ENCODE measurements around the gene TPM1. TPM values are rescaled to one million over a fixed set of nuclear protein-coding genes. Genes with fewer than 3 reads are reported as not detected.
"Not testable (repeated sequence)": the region's sequence is repeated elsewhere in the genome, so short reads cannot be mapped to it uniquely, and the experiment has no call there.

TPM1 gene
- 100 to 1,000 TPM; 135 to 322 TPM for polyA plus RNA-seq

DNA sequence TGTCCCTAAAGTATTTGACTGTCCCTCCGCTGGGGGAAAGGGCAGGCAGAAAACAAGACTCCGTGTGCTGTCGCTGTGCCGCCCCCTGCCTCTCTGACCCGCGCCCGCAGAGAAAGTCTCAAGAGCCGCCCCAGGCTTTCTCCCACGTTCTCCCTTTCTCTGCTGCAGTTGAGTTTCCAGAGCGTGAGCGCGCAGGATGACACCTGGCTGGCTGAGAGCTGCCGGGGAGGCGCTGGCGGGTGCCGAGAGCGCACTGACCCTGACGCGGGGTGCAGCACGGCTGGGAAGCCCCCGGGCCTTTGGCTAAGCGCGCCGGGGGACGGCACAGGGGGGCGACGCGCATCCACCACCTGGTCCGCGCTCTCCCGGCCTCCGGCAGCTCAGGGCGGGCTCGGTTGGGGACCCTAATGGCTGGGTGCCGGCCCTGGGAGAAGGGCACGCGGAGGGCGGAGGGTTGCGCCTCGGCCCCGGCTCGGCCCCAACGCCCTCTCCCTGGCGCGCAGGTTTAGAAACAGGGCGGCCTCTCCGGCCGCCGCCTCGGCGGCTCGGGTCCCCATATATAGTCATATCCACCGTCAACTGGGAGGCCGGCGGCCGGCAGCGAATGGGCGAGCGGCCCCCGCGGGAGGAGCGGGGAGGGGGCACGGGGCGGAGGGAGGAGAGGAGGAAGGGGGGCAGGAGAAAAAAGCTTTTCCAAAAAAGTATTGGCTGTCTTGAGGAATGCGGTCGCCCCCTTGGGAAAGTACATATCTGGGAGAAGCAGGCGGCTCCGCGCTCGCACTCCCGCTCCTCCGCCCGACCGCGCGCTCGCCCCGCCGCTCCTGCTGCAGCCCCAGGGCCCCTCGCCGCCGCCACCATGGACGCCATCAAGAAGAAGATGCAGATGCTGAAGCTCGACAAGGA is at the start of gene TPM1:
Gene TPM1, plus strand, starts transcription at position 774 of the 903 bp plus-strand sequence. Its CDS starts 83 bp downstream, at position 857.
- H3K4me1 ChIP-seq (ENCODE audit: control insufficient read depth in 2 of 2, insufficient read depth in 2 of 2, low read length in 1 of 2) = peaks cover 5 to 11% of the 10 kb centered on the region in 2 donors
- WGBS, 2 donors = 2% methylated on average over 65 to 84 of the region's 84 CpGs
- H3K27me3 ChIP-seq (ENCODE audit: control insufficient read depth in 1 of 2, insufficient read depth in 2 of 2, low read length in 2 of 2) = peaks cover 0 to 11% of the 10 kb centered on the region in 2 donors
- no peaks in the 10 kb centered on the region for H3K36me3 ChIP-seq (ENCODE audit: control insufficient read depth in 2 of 2, insufficient read depth in 2 of 2, low read length in 1 of 2)
- peak within 1 kb of the TSS; percentile 74 to 88 for H3K27ac ChIP-seq (ENCODE audit: low read depth in 2 of 2, low read length in 1 of 2)
- H3K4me3 ChIP-seq (ENCODE audit: low read depth in 1 of 2, low read length in 2 of 2) = peak within 1 kb of the TSS; percentile 52 to 61
- H3K9me3 ChIP-seq (ENCODE audit: control insufficient read depth in 2 of 2, insufficient read depth in 1 of 2, low read depth in 1 of 2, low read length in 1 of 2) = no peaks in the 10 kb centered on the region

DNA sequence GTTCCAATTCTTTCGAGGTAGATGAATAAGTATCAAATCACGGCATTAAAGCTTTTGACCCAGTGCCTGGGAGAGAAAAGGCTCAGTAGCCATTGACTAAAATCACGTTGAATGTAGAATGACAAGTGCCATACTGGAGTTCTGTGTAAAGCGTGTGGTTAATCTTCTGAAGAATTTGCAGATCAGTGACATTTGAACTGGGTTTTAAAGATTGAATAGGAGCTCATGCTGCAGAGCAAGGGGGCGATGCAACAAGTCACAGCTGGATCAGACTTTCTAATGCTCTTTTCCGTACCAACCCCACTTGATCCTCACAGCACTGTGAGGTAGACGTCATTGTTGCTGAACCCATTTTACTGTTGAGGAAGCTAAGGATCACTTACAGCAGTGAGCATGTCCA is 49.5 kb upstream of the TPM1 start:
- Histone ChIP-seq H3K36me3 (ENCODE audit: control insufficient read depth in 2 of 2, insufficient read depth in 2 of 2, low read length in 1 of 2) (no peaks in the 10 kb centered on the region), H3K9me3 (ENCODE audit: control insufficient read depth in 2 of 2, insufficient read depth in 1 of 2, low read depth in 1 of 2, low read length in 1 of 2) (no peaks in the 10 kb centered on the region), H3K4me3 (ENCODE audit: low read depth in 1 of 2, low read length in 2 of 2) (no peak overlapping the region), H3K27me3 (ENCODE audit: control insufficient read depth in 1 of 2, insufficient read depth in 2 of 2, low read length in 2 of 2) (no peaks in the 10 kb centered on the region), H3K27ac (ENCODE audit: low read depth in 2 of 2, low read length in 1 of 2) (no peak overlapping the region), H3K4me1 (ENCODE audit: control insufficient read depth in 2 of 2, insufficient read depth in 2 of 2, low read length in 1 of 2) (peaks cover 0 to 3% of the 10 kb centered on the region in 2 donors)
- 91 to 94% methylated on average over 7 of the region's 7 CpGs for WGBS, 2 donors

DNA sequence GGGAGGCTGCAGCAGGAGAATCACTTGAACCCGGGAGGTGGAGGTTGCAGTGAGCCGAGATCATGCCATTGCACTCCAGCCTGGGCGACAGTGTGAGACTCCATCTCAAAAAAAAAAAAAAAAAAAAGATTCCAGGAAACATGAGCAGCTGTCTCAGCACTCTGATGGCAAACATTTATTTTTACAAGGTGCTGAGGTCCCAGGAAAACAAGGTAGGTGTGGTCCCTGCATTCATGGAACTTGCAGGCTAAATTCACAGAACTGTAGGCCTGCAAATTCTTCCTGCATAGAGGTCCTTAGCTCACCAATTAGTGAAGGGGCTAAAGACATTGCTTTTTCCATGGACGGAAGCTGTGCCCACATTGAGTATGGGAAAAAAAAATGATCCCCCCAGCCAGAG is 48.9 kb upstream of the TPM1 start:
- not testable (repeated sequence) for H3K4me1 ChIP-seq (ENCODE audit: control insufficient read depth in 2 of 2, insufficient read depth in 2 of 2, low read length in 1 of 2); H3K9me3 ChIP-seq (ENCODE audit: control insufficient read depth in 2 of 2, insufficient read depth in 1 of 2, low read depth in 1 of 2, low read length in 1 of 2); H3K36me3 ChIP-seq (ENCODE audit: control insufficient read depth in 2 of 2, insufficient read depth in 2 of 2, low read length in 1 of 2); H3K4me3 ChIP-seq (ENCODE audit: low read depth in 1 of 2, low read length in 2 of 2); H3K27ac ChIP-seq (ENCODE audit: low read depth in 2 of 2, low read length in 1 of 2); H3K27me3 ChIP-seq (ENCODE audit: control insufficient read depth in 1 of 2, insufficient read depth in 2 of 2, low read length in 2 of 2)
- 92 to 95% methylated on average over 4 of the region's 4 CpGs for WGBS, 2 donors

DNA sequence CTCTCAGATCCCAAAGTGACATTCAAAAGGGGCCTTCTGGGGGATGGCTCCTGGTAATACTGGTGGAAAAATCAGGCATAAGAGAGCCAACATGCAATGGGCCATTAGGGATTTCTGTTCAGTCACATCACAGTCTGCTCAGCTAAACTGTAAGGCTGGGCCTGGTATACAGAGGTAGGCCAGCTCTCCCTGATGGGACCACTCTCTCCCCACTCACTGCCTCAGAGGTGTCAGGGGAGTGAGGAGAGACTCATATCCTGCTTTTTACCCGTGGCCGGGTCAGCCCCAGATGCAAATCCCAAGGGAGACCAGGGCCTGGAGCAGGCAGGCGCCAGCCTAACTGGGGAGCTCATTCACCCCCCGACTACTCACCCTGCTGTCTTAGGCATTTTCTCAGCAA is 48.1 kb upstream of the TPM1 start:
- Histone ChIP-seq H3K4me1 (ENCODE audit: control insufficient read depth in 2 of 2, insufficient read depth in 2 of 2, low read length in 1 of 2) (peaks cover 0 to 1% of the 10 kb centered on the region in 2 donors), H3K4me3 (ENCODE audit: low read depth in 1 of 2, low read length in 2 of 2) (no peak overlapping the region), H3K27ac (ENCODE audit: low read depth in 2 of 2, low read length in 1 of 2) (no peak overlapping the region), H3K9me3 (ENCODE audit: control insufficient read depth in 2 of 2, insufficient read depth in 1 of 2, low read depth in 1 of 2, low read length in 1 of 2) (no peaks in the 10 kb centered on the region), H3K36me3 (ENCODE audit: control insufficient read depth in 2 of 2, insufficient read depth in 2 of 2, low read length in 1 of 2) (no peaks in the 10 kb centered on the region), H3K27me3 (ENCODE audit: control insufficient read depth in 1 of 2, insufficient read depth in 2 of 2, low read length in 2 of 2) (no peaks in the 10 kb centered on the region)
- WGBS, 2 donors = 84 to 86% methylated on average over 4 of the region's 4 CpGs

DNA sequence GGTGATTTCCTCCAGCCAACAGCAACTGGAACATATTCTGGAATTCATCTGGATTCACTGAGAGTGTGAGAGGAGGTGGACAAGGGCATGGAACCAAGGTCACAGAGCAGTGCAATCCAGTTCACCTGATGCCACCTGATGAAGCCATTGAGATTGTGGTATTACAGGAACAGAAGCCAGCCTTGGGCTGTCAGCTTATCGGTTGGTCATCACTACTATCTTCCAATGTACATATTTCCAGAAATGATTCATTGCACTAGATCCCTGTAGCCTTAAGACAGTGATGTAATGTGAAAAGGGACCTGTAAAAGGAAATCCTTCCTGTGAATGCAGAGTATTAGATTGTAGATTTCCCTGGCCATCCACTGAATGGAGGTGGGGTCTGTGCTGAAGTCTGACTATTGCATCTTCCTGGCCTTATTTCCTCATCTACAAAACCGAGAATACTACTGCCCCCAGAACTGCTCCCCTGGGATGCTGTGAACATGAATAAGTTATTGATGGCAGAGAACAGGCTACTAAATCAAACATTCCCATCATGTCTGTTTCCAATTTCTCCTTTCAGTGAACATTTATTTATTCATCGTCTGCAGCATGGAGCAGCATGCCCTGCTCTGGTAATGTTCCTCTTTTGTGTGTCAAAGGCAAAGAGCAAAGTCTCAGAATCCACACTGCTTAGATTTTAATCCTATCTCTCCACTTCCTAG is 47.4 kb upstream of the TPM1 start:
- WGBS, 2 donors = 75 to 78% methylated on average over 3 of the region's 3 CpGs
- no peak overlapping the region for H3K27ac ChIP-seq (ENCODE audit: low read depth in 2 of 2, low read length in 1 of 2)

DNA sequence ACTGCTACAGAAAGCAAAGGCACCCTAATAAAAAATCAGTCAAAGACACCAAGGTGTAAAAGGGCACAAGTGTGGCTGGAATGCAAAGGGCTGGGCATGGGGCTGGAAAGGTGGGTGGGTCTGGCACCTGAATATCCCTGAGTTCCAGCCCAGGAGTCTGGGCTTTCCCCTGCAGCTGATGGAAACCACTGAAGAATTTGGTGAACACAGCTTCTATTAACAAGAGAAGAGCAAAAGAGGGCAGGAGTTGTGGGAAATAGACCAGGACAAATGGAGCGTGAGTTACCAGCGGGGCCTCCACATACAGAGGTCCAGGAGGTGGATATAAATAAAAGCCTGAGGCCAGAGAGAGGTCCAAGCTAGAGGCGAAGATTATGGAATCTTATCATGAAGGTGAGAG is 45.1 kb upstream of the TPM1 start:
- no peak overlapping the region for H3K4me3 ChIP-seq (ENCODE audit: low read depth in 1 of 2, low read length in 2 of 2)
- WGBS, 2 donors = 82 to 96% methylated on average over 3 of the region's 3 CpGs
- no peaks in the 10 kb centered on the region for H3K9me3 ChIP-seq (ENCODE audit: control insufficient read depth in 2 of 2, insufficient read depth in 1 of 2, low read depth in 1 of 2, low read length in 1 of 2)
- H3K27ac ChIP-seq (ENCODE audit: low read depth in 2 of 2, low read length in 1 of 2) = no peak overlapping the region
- no peaks in the 10 kb centered on the region for H3K36me3 ChIP-seq (ENCODE audit: control insufficient read depth in 2 of 2, insufficient read depth in 2 of 2, low read length in 1 of 2)
- no peaks in the 10 kb centered on the region for H3K27me3 ChIP-seq (ENCODE audit: control insufficient read depth in 1 of 2, insufficient read depth in 2 of 2, low read length in 2 of 2)
- no peaks in the 10 kb centered on the region for H3K4me1 ChIP-seq (ENCODE audit: control insufficient read depth in 2 of 2, insufficient read depth in 2 of 2, low read length in 1 of 2)

More for the DNA sequence above, 47.4 kb upstream of the TPM1 start:
- H3K36me3 ChIP-seq (ENCODE audit: control insufficient read depth in 2 of 2, insufficient read depth in 2 of 2, low read length in 1 of 2) = no peaks in the 10 kb centered on the region
- H3K9me3 ChIP-seq (ENCODE audit: control insufficient read depth in 2 of 2, insufficient read depth in 1 of 2, low read depth in 1 of 2, low read length in 1 of 2) = no peaks in the 10 kb centered on the region
- H3K4me3 ChIP-seq (ENCODE audit: low read depth in 1 of 2, low read length in 2 of 2) = no peak overlapping the region
- no peaks in the 10 kb centered on the region for H3K27me3 ChIP-seq (ENCODE audit: control insufficient read depth in 1 of 2, insufficient read depth in 2 of 2, low read length in 2 of 2)
- H3K4me1 ChIP-seq (ENCODE audit: control insufficient read depth in 2 of 2, insufficient read depth in 2 of 2, low read length in 1 of 2) = no peaks in the 10 kb centered on the region

DNA sequence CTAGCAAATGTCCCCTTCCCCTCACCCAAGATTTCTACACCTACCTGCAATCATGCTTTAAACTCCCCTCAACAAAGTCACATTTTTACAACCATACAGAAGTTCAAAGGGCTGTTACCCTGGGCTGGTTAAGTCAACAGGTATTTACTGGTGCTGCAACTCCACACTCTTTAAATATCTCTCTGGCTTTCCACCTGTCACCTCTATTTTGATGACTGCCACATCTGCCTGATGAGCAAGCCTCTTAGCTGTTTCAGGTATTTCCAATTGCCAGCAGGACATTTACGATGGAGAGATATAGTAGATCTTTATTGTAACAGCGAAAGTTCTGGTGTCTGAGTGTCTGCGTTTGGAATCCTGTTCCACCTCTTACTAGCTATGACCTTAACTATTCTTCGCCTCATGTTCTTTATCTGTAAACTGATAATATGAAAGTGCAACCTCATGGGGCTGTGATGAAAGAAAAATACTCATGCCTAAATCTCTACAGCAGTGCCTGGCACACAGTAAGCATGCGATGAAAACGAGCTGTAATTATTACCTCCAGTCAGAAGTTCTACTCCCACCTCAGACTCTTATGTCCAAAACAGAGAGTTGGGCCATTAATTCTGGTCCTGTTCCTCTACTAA is 44.2 kb upstream of the TPM1 start:
- Histone ChIP-seq H3K4me3 (ENCODE audit: low read depth in 1 of 2, low read length in 2 of 2) (no peak overlapping the region), H3K9me3 (ENCODE audit: control insufficient read depth in 2 of 2, insufficient read depth in 1 of 2, low read depth in 1 of 2, low read length in 1 of 2) (no peaks in the 10 kb centered on the region), H3K27ac (ENCODE audit: low read depth in 2 of 2, low read length in 1 of 2) (no peak overlapping the region), H3K36me3 (ENCODE audit: control insufficient read depth in 2 of 2, insufficient read depth in 2 of 2, low read length in 1 of 2) (no peaks in the 10 kb centered on the region), H3K27me3 (ENCODE audit: control insufficient read depth in 1 of 2, insufficient read depth in 2 of 2, low read length in 2 of 2) (no peaks in the 10 kb centered on the region), H3K4me1 (ENCODE audit: control insufficient read depth in 2 of 2, insufficient read depth in 2 of 2, low read length in 1 of 2) (no peaks in the 10 kb centered on the region)
- 77 to 95% methylated on average over 6 of the region's 6 CpGs for WGBS, 2 donors

DNA sequence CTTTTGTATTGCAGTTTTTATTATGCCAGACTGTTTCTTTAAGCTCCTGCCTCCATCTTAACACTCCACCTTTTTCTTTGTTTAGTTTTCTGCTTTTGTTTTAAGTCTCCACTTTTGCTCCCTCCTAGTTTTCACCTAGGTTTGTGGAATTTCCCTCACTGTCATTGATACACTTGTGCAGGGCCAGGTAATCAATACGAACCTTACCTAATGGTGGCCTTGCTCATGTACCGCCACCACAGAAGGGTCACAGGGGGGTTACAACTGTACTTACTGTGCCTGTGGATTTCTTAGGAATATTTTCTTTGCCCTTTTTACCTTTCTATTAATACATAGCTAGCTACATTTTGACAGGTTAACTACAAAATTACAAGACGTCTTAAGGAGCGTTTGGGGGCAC is 43.4 kb upstream of the TPM1 start:
- no peaks in the 10 kb centered on the region for H3K9me3 ChIP-seq (ENCODE audit: control insufficient read depth in 2 of 2, insufficient read depth in 1 of 2, low read depth in 1 of 2, low read length in 1 of 2)
- no peaks in the 10 kb centered on the region for H3K36me3 ChIP-seq (ENCODE audit: control insufficient read depth in 2 of 2, insufficient read depth in 2 of 2, low read length in 1 of 2)
- 91 to 95% methylated on average over 4 of the region's 4 CpGs for WGBS, 2 donors
- no peak overlapping the region for H3K27ac ChIP-seq (ENCODE audit: low read depth in 2 of 2, low read length in 1 of 2)
- H3K4me1 ChIP-seq (ENCODE audit: control insufficient read depth in 2 of 2, insufficient read depth in 2 of 2, low read length in 1 of 2) = no peaks in the 10 kb centered on the region
- no peaks in the 10 kb centered on the region for H3K27me3 ChIP-seq (ENCODE audit: control insufficient read depth in 1 of 2, insufficient read depth in 2 of 2, low read length in 2 of 2)
- no peak overlapping the region for H3K4me3 ChIP-seq (ENCODE audit: low read depth in 1 of 2, low read length in 2 of 2)

DNA sequence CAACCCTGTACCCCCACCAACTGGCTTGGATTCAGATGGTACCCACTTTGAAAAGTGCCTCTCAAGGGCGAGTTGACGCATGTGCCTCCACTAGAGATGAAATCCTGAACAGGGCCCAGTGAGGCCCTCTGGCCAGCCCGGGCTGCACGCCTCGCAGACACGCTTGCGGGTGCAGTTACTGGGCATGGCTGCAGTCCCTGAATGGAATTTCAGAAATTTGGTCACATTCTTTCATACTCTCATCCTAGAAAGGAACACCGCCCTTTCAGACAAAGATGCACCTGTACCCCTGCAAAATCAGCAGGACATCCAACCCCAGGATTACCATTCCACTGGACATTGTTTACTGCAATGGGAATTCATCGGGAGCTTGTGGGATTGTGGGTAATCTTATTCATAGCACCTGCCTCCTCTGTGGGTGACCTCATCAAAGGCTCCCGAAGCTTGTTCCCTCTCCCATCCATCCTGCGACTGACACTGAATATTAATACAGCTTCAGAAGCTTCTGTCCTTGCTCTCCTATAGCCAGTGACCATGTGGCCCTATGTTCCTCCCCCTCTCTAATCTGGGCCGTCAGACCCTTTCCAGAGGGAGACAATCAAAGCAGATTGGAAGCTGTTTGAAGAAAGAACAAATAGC is 42.5 kb upstream of the TPM1 start:
- no peak overlapping the region for H3K27ac ChIP-seq (ENCODE audit: low read depth in 2 of 2, low read length in 1 of 2)
- no peaks in the 10 kb centered on the region for H3K36me3 ChIP-seq (ENCODE audit: control insufficient read depth in 2 of 2, insufficient read depth in 2 of 2, low read length in 1 of 2)
- no peaks in the 10 kb centered on the region for H3K4me1 ChIP-seq (ENCODE audit: control insufficient read depth in 2 of 2, insufficient read depth in 2 of 2, low read length in 1 of 2)
- no peak overlapping the region for H3K4me3 ChIP-seq (ENCODE audit: low read depth in 1 of 2, low read length in 2 of 2)
- no peaks in the 10 kb centered on the region for H3K9me3 ChIP-seq (ENCODE audit: control insufficient read depth in 2 of 2, insufficient read depth in 1 of 2, low read depth in 1 of 2, low read length in 1 of 2)
- WGBS, 2 donors = 79 to 83% methylated on average over 12 of the region's 12 CpGs
- no peaks in the 10 kb centered on the region for H3K27me3 ChIP-seq (ENCODE audit: control insufficient read depth in 1 of 2, insufficient read depth in 2 of 2, low read length in 2 of 2)
